Naive B cell (primary cell): Measurements from ENCODE around the gene NUP98. TPM values are rescaled to one million over a fixed set of nuclear protein-coding genes. Genes with fewer than 3 reads are reported as not detected.

ENCODE experiments used
- ATAC-seq, 2 donors: fragments of 150-1000 bp; cut with Tn5 transposase; 2 replicates each; pipeline ENCODE4 v1.10.0; 2021; ENCODE audit warnings: low read depth in 2 of 2, mild to moderate bottlenecking in 2 of 2, moderate library complexity in 2 of 2
- DNase-seq: peaks from one replicate; pipeline ENCODE4 v3.0.0; 2022
- H3K27ac Mint-ChIP-seq, 6 donors: one replicate each; pipeline ENCODE4 v1.8.0; 2020 to 2022; ENCODE audit warnings: mild to moderate bottlenecking in 6 of 6, mixed read lengths in 6 of 6, moderate library complexity in 5 of 6, inconsistent platforms in 2 of 6
- H3K27me3 Mint-ChIP-seq, 3 donors: one replicate each; pipeline ENCODE4 v1.8.0; 2021 to 2022; ENCODE audit warnings: mixed read lengths in 3 of 3, mild to moderate bottlenecking in 1 of 3
- H3K36me3 Mint-ChIP-seq, 2 donors: one replicate each; pipeline ENCODE4 v1.8.0; 2020 to 2022; ENCODE audit warnings: mixed read lengths in 2 of 2, inconsistent platforms in 1 of 2, mild to moderate bottlenecking in 1 of 2
- H3K4me1 Mint-ChIP-seq, 3 donors: one replicate each; pipeline ENCODE4 v1.8.0; 2020 to 2022; ENCODE audit warnings: mixed read lengths in 3 of 3, inconsistent platforms in 1 of 3, mild to moderate bottlenecking in 1 of 3, moderate library complexity in 1 of 3
- H3K4me3 Mint-ChIP-seq, 8 donors: one replicate each; pipeline ENCODE4 v1.8.0; 2020 to 2022; ENCODE audit warnings: mild to moderate bottlenecking in 8 of 8, mixed read lengths in 8 of 8, moderate library complexity in 8 of 8, inconsistent platforms in 2 of 8
- H3K9me3 Mint-ChIP-seq, 7 donors: one replicate each; pipeline ENCODE4 v1.8.0; 2020 to 2022; ENCODE audit warnings: mixed read lengths in 7 of 7, mild to moderate bottlenecking in 5 of 7, inconsistent platforms in 2 of 7, moderate library complexity in 1 of 7
- polyA plus RNA-seq, 6 donors: library from polyadenylated mRNA; unstranded; fragments of 300-500 nt; fragmentation: Illumina TruSeq; gene quantifications; one replicate each; pipeline ENCODE4 v1.2.3, GENCODE V29; 2021; ENCODE audit warnings: low read depth in 6 of 6

Gene NUP98
- polyA plus RNA-seq, 6 donors from 2014 or later, result 29.4 to 57.0 (median 38.7) TPM

DNA sequence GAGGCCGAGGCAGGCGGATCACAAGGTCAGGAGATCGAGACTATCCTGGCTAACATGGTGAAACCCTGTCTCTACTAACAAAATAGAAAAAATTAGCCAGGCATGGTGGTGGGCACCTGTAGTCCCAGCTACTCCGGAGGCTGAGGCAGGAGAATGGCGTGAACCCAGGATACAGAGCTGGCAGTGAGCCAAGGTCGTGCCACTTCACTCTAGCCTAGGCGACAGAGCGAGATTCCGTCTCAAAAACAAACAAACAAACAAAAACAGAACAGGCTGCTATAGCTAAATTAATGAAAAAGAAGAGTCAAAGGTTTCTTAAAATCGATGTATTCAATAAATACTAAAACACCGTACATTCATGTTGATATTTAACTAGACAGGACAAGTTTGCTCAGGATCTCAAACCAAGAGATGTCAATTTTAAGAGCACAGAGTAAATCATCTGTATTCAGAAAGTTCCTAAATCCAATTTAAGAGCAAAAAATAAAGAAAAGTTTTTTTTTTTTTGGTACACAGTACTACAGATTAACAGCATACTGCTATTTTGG is 59.9 kb downstream of the NUP98 start:
- no peak for ATAC-seq
- Mint-ChIP-seq H3K4me3 (no peak overlapping the region), H3K27ac (peak overlapping the region in 1 of 6 donors; percentile 7), H3K27me3 (no peaks in the 10 kb centered on the region), H3K36me3 (peaks cover 26 to 32% of the 10 kb centered on the region in 2 donors), H3K4me1 (peaks cover 0 to 3% (median 0%) of the 10 kb centered on the region in 3 donors), H3K9me3 (no peaks in the 10 kb centered on the region)
- no peak for DNase-seq

DNA sequence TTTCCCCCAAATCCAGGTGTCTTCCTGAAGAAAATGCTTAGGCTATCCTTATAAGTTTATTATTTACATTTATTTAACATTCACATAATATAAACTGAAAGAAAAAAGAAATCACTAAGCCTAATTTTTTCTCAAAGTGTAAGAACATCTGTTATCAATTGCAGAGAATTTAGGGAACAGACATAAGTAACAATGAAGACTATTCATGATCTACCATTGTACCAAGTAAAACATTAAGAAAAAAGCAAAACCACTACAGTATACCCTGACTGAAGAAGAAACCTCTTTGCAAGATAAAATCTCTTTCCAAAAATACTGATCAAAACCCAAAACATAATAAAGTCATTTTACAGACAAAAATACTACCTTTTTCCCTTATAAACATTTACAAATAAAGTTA is 60.5 kb downstream of the NUP98 start:
- Mint-ChIP-seq H3K4me3 (no peak overlapping the region), H3K4me1 (peaks cover 0 to 3% (median 0%) of the 10 kb centered on the region in 3 donors), H3K36me3 (peaks cover 21 to 29% of the 10 kb centered on the region in 2 donors), H3K9me3 (no peaks in the 10 kb centered on the region), H3K27me3 (no peaks in the 10 kb centered on the region), H3K27ac (no peak overlapping the region)
- DNase-seq, result no peak
- ATAC-seq, result no peak

GRCh38 chr11:3735827-3736226 is 61.5 kb downstream of the NUP98 start:
- Mint-ChIP-seq H3K36me3 (peaks cover 14 to 24% of the 10 kb centered on the region in 2 donors), H3K4me1 (no peaks in the 10 kb centered on the region), H3K4me3 (no peak overlapping the region), H3K9me3 (no peaks in the 10 kb centered on the region), H3K27me3 (no peaks in the 10 kb centered on the region), H3K27ac (no peak overlapping the region)
- no peak for ATAC-seq
- DNase-seq, result no peak

- DNase-seq (no peak), ATAC-seq (no peak)
- peaks cover 24 to 31% of the 10 kb centered on the region in 2 donors for H3K36me3 Mint-ChIP-seq
- H3K27ac Mint-ChIP-seq, result peak overlapping the region in 2 of 6 donors; percentile 28 to 77
- peaks cover 0 to 5% (median 0%) of the 10 kb centered on the region in 3 donors for H3K4me1 Mint-ChIP-seq
- no peaks in the 10 kb centered on the region for H3K27me3 Mint-ChIP-seq
- H3K9me3 Mint-ChIP-seq, result no peaks in the 10 kb centered on the region
- H3K4me3 Mint-ChIP-seq, result no peak overlapping the region
Measured at GRCh38 chr11:3732671-3733436, 64.5 kb downstream of the NUP98 start.

DNA sequence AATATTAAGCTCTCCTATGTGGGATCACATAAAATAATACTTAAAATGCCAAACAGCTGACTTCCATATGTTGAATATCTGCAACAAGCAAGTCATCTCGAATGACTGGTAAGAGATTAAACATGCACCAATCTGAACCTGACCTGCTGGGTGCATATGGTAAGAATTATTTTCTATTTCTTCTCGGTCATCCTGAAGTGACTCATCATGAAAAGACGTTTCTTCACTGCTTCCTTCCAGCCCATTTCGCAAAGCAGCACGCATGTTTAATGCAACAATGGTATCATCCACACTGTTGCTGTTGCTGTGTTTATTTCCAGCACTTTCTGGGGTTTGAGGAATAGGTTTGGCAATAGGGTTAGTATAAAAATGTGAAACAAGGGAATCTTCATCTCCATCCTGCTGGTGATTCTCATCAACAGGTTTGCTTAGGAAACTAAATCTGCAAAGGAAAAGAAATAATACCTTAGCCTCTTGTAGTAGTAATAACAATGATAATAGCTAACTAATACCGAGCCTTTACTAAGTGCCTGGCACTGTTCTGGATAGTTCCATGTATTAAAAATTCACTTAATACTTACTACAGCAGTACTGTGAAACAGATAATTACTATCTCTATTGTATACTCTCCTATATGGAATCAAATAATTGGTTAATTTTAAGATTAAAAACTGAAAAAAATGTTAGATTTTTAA is 74.2 kb downstream of the NUP98 start:
- no peaks in the 10 kb centered on the region for H3K27me3 Mint-ChIP-seq
- H3K27ac Mint-ChIP-seq, result no peak overlapping the region
- no peak for DNase-seq
- peaks cover 28 to 46% of the 10 kb centered on the region in 2 donors for H3K36me3 Mint-ChIP-seq
- no peaks in the 10 kb centered on the region for H3K9me3 Mint-ChIP-seq
- no peak overlapping the region for H3K4me3 Mint-ChIP-seq
- ATAC-seq, result no peak
- peaks cover 0 to 1% (median 0%) of the 10 kb centered on the region in 3 donors for H3K4me1 Mint-ChIP-seq

GRCh38 chr11:3722100-3722499 is 75.3 kb downstream of the NUP98 start:
- DNase-seq (no peak), ATAC-seq (no peak)
- Mint-ChIP-seq H3K27me3 (no peaks in the 10 kb centered on the region), H3K36me3 (peaks cover 17 to 48% of the 10 kb centered on the region in 2 donors), H3K4me1 (peaks cover 0 to 1% (median 0%) of the 10 kb centered on the region in 3 donors), H3K27ac (no peak overlapping the region), H3K9me3 (no peaks in the 10 kb centered on the region), H3K4me3 (no peak overlapping the region)

- no peaks in the 10 kb centered on the region for H3K27me3 Mint-ChIP-seq
- DNase-seq, result no peak
- H3K4me3 Mint-ChIP-seq, result no peak overlapping the region
- ATAC-seq, result no peak
- no peak overlapping the region for H3K27ac Mint-ChIP-seq
- H3K4me1 Mint-ChIP-seq, result peaks cover 0 to 1% (median 0%) of the 10 kb centered on the region in 3 donors
- peaks cover 11 to 41% of the 10 kb centered on the region in 2 donors for H3K36me3 Mint-ChIP-seq
- H3K9me3 Mint-ChIP-seq, result no peaks in the 10 kb centered on the region
Measured at GRCh38 chr11:3720997-3721396, 76.4 kb downstream of the NUP98 start.

- Mint-ChIP-seq H3K9me3 (no peaks in the 10 kb centered on the region), H3K27me3 (no peaks in the 10 kb centered on the region), H3K27ac (no peak overlapping the region), H3K4me3 (no peak overlapping the region), H3K4me1 (no peaks in the 10 kb centered on the region), H3K36me3 (peaks cover 12 to 33% of the 10 kb centered on the region in 2 donors)
- ATAC-seq, result no peak
- DNase-seq, result no peak
Measured at GRCh38 chr11:3712274-3712673, 85.1 kb downstream of the NUP98 start.

GRCh38 chr11:3710485-3711259 is 86.7 kb downstream of the NUP98 start:
- ATAC-seq (no peak), DNase-seq (no peak)
- H3K9me3 Mint-ChIP-seq, result no peaks in the 10 kb centered on the region
- no peaks in the 10 kb centered on the region for H3K27me3 Mint-ChIP-seq
- H3K4me1 Mint-ChIP-seq, result no peaks in the 10 kb centered on the region
- no peak overlapping the region for H3K4me3 Mint-ChIP-seq
- H3K27ac Mint-ChIP-seq, result no peak overlapping the region
- peaks cover 12 to 38% of the 10 kb centered on the region in 2 donors for H3K36me3 Mint-ChIP-seq

DNA sequence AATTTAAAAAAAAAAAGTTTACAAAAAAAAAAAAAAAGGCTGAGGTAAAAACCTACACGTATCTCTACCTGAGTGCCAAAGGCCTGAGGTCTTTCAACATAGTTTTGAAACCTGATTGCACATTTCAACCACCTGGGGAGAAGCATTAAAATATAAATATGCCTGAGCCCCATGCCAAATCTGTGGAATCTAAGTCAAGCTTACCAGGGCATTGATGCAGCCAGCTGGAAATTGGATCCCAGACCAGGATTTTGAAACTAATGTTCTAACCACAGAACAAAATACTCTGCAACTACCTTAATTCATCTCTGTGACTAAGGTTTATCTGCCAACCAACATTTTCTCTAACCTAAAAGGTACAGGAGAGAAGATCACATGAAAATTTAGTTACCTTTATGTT is 87.4 kb downstream of the NUP98 start:
- DNase-seq, result no peak
- H3K27ac Mint-ChIP-seq, result no peak overlapping the region
- peaks cover 12 to 41% of the 10 kb centered on the region in 2 donors for H3K36me3 Mint-ChIP-seq

DNA sequence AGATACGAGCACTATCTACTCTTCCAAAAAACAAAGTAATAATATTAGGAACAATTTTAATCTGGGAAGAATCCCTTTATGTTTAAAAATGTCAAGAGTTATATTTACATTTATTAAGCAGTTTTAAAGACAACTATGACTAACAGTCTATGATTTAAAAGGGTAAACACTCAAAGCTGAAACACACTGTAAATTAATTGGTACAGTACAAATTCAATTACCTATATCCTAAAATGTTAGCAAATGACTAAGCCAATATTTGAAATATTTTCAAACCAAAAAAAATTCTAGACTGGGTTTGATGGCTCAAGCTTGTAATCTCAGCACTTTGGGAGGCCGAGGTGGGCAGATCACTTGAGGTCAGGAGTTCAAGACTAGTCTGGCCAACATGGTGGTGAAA is 90.2 kb downstream of the NUP98 start:
- peak overlapping the region in 1 of 6 donors; percentile 12 for H3K27ac Mint-ChIP-seq
- H3K27me3 Mint-ChIP-seq, result no peaks in the 10 kb centered on the region
- DNase-seq (no peak), ATAC-seq (no peak)
- peaks cover 8 to 33% of the 10 kb centered on the region in 2 donors for H3K36me3 Mint-ChIP-seq
- no peak overlapping the region for H3K4me3 Mint-ChIP-seq
- no peaks in the 10 kb centered on the region for H3K9me3 Mint-ChIP-seq
- H3K4me1 Mint-ChIP-seq, result no peaks in the 10 kb centered on the region

More for the DNA sequence above, 87.4 kb downstream of the NUP98 start:
- Mint-ChIP-seq H3K27me3 (no peaks in the 10 kb centered on the region), H3K4me3 (no peak overlapping the region), H3K9me3 (no peaks in the 10 kb centered on the region), H3K4me1 (no peaks in the 10 kb centered on the region)
- no peak for ATAC-seq

GRCh38 chr11:3703383-3703782 is 94.0 kb downstream of the NUP98 start:
- Mint-ChIP-seq H3K4me1 (no peaks in the 10 kb centered on the region), H3K9me3 (no peaks in the 10 kb centered on the region), H3K27ac (peak overlapping the region in 2 of 6 donors; percentile 50 to 63), H3K27me3 (no peaks in the 10 kb centered on the region), H3K36me3 (peaks cover 23 to 34% of the 10 kb centered on the region in 2 donors), H3K4me3 (no peak overlapping the region)
- ATAC-seq (no peak), DNase-seq (no peak)

- ATAC-seq, result no peak
Measured at GRCh38 chr11:3700910-3701309, 96.4 kb downstream of the NUP98 start.

More at GRCh38 chr11:3700910-3701309, 96.4 kb downstream of the NUP98 start:
- no peaks in the 10 kb centered on the region for H3K9me3 Mint-ChIP-seq
- H3K4me3 Mint-ChIP-seq, result no peak overlapping the region
- H3K27me3 Mint-ChIP-seq, result no peaks in the 10 kb centered on the region
- H3K36me3 Mint-ChIP-seq, result peaks cover 21 to 23% of the 10 kb centered on the region in 2 donors
- H3K4me1 Mint-ChIP-seq, result no peaks in the 10 kb centered on the region
- H3K27ac Mint-ChIP-seq, result peak overlapping the region in 1 of 6 donors; percentile 25
- no peak for DNase-seq
